Endodermal cell (in vitro differentiated cells): ENCODE data around the gene EXOC7. TPM values are rescaled to one million over a fixed set of nuclear protein-coding genes. Genes with fewer than 3 reads are reported as not detected.

Experiments
- DNase-seq: peaks from one replicate; pipeline ENCODE4 v3.0.0-alpha.2; 2017
- H3K27ac ChIP-seq: 2 replicates; pipeline ENCODE4 v1.5.1; 2013; ENCODE audit warnings: mild to moderate bottlenecking, low read depth, low read length, moderate library complexity
- H3K27me3 ChIP-seq: 2 replicates; pipeline ENCODE4 v1.6.1; 2013; ENCODE audit warnings: mild to moderate bottlenecking, low read length, moderate library complexity; ENCODE audit not compliant: insufficient read depth, control insufficient read depth, poor library complexity, severe bottlenecking
- H3K36me3 ChIP-seq: 2 replicates; pipeline ENCODE4 v1.7.0; 2013; ENCODE audit warnings: mild to moderate bottlenecking, low read length, moderate library complexity; ENCODE audit not compliant: control insufficient read depth, insufficient read depth
- H3K4me1 ChIP-seq: one replicate; pipeline ENCODE4 v1.7.0; 2013; ENCODE audit warnings: low read length; ENCODE audit not compliant: control insufficient read depth, insufficient read depth
- H3K4me3 ChIP-seq: 2 replicates; pipeline ENCODE4 v1.5.1; 2013; ENCODE audit warnings: mild to moderate bottlenecking, low read length, moderate library complexity
- H3K9ac ChIP-seq: 2 replicates; pipeline ENCODE4 v1.6.1; 2013; ENCODE audit warnings: mild to moderate bottlenecking, low read length, moderate library complexity; ENCODE audit not compliant: poor library complexity, severe bottlenecking; ENCODE audit errors: extremely low read depth
- H3K9me3 ChIP-seq: 2 replicates; pipeline ENCODE4 v1.6.1; 2013; ENCODE audit warnings: mild to moderate bottlenecking, low read length, moderate library complexity; ENCODE audit not compliant: control insufficient read depth
- H3K27ac Mint-ChIP-seq: 2 replicates; pipeline ENCODE4 v1.8.0; 2020; ENCODE audit warnings: mixed read lengths
- H3K27me3 Mint-ChIP-seq: 2 replicates; pipeline ENCODE4 v1.8.0; 2021; ENCODE audit warnings: mild to moderate bottlenecking, mixed read lengths; ENCODE audit not compliant: insufficient read depth
- H3K36me3 Mint-ChIP-seq: 2 replicates; pipeline ENCODE4 v1.8.0; 2020; ENCODE audit warnings: low read depth, mixed read lengths
- H3K4me1 Mint-ChIP-seq: 2 replicates; pipeline ENCODE4 v1.8.0; 2020; ENCODE audit warnings: mixed read lengths
- H3K4me3 Mint-ChIP-seq: 2 replicates; pipeline ENCODE4 v1.8.0; 2020; ENCODE audit warnings: mild to moderate bottlenecking, moderate library complexity, mixed read lengths
- H3K9me3 Mint-ChIP-seq: 2 replicates; pipeline ENCODE4 v1.8.0; 2020; ENCODE audit warnings: mild to moderate bottlenecking, mixed read lengths
- CTCF ChIP-seq: fragments of 200-600 bp; sonication (generic); conservative IDR thresholded peaks from 2 replicates; pipeline ENCODE4 v1.5.0; 2021; ENCODE audit warnings: antibody characterized with exemption, mild to moderate bottlenecking
- WGBS, 2 experiments: methylation state at CpG; one replicate each; pipeline versions ENCODE4 v1.1.5 to v1.1.7; 2013; ENCODE audit warnings: missing lambda C conversion rate in 2 of 2, mixed read lengths in 1 of 2; ENCODE audit not compliant: insufficient coverage in 1 of 2, insufficient read length in 1 of 2; 5-methylcytosine and 5-hydroxymethylcytosine counted together
- total RNA-seq, 2 donors: library from RNA; stranded (reverse); fragmentation: NEBNext Ultra II Directional in 1 of 2; extraction: Animal tissue kit (Norgen Biotek cat#: 25700) in 1 of 2; gene quantifications; 2 replicates in 1 of 2; 3 replicates in 1 of 2; pipeline ENCODE4 v1.2.1, GENCODE V29; 2021

EXOC7 gene
- total RNA-seq, 2 donors from 2014 or later: 159 to 187 TPM

DNA sequence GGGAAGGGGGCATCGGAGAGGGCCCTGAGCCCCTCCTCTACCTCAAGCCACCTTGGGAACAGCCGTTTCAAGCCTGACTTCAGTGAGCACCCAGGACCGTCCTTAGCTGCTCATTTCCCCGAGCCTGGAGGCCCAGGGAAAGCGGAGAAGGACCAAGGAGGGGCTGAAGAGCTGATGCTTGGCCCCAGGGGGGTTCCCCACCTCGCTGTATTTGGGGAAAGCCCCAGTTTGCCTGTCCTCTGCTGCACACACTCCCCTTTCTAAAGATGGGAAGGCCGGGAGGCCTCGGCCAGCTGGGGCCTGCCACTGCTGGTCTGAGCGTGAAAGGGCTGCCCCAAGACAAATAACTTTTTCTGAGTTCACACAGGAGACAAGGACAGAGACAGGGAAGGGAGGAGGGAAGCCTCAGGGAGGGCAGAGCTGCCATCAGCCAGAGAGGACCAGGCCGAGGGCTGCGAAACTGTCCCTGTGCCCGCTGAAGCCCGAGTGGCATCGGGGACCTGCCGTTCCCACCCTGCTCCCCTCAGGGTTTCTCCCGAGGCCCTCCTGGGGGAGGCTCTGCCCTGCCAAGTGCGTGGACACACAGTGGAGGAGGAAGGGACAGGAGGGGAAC is 13.0 kb downstream of the EXOC7 start:
- Histone ChIP-seq H3K9ac (no peak overlapping the region), H3K36me3 (peaks cover 83% of the 10 kb centered on the region), H3K27me3 (no peaks in the 10 kb centered on the region), H3K27ac (no peak overlapping the region), H3K4me3 (no peak overlapping the region), H3K4me1 (no peaks in the 10 kb centered on the region), H3K9me3 (no peaks in the 10 kb centered on the region)
- no peak for DNase-seq
- TF ChIP-seq CTCF: no peak
- Mint-ChIP-seq H3K9me3 (no peaks in the 10 kb centered on the region), H3K27me3 (no peaks in the 10 kb centered on the region), H3K4me3 (no peak overlapping the region), H3K27ac (no peak overlapping the region), H3K4me1 (no peaks in the 10 kb centered on the region), H3K36me3 (peaks cover 69% of the 10 kb centered on the region)
- WGBS, 2 experiments: 94 to 98% methylated on average over 9 to 17 of the region's 17 CpGs

GRCh38 chr17:76089680-76090516 is 13.7 kb downstream of the EXOC7 start:
- Histone ChIP-seq H3K4me3 (no peak overlapping the region), H3K36me3 (peaks cover 83% of the 10 kb centered on the region), H3K27me3 (no peaks in the 10 kb centered on the region), H3K27ac (no peak overlapping the region), H3K4me1 (no peaks in the 10 kb centered on the region), H3K9me3 (no peaks in the 10 kb centered on the region), H3K9ac (no peak overlapping the region)
- Mint-ChIP-seq H3K27me3 (no peaks in the 10 kb centered on the region), H3K4me3 (no peak overlapping the region), H3K27ac (no peak overlapping the region), H3K4me1 (no peaks in the 10 kb centered on the region), H3K36me3 (peaks cover 73% of the 10 kb centered on the region), H3K9me3 (no peaks in the 10 kb centered on the region)
- TF ChIP-seq CTCF: no peak
- no peak for DNase-seq
- WGBS, 2 experiments: 90 to 94% methylated on average over 23 to 32 of the region's 32 CpGs

DNA sequence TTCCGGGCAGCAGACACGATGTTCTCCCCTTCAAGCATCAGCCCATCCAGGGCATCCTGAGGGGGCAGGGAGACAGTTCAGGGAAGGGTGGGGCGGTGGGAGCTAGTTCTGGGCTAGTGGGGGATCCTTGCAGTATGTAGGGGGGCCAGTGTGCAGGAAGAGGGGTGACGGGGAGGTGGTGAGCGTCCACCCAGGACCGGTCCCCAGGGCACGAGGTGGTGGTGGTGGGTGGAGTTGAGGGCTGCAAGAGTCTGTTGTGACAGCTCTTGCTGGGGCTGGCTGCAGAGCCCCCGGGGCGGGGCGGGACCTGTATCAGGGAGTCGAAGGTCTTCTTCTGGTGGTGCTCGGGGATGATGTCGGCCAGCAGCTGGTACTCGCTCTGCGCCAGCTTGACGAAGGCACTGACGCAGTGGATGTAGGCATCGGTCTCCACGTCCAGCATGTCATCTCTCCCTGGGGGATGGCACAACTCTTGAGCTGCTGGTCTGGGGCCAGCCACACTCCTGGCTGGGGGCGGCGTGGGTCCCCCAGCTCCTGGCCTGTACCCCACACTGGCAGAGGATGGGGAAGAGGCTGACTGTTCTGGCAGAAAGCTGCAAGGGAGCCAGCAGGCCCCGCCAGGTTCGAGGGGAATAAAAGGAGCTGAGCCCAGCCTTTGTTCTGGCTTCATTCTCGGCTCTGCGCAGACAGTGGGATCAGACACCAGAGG is 14.6 kb downstream of the EXOC7 start:
- 95 to 100% methylated on average over 17 to 25 of the region's 25 CpGs for WGBS, 2 experiments
- Histone ChIP-seq H3K27ac (no peak overlapping the region), H3K4me1 (no peaks in the 10 kb centered on the region), H3K9ac (no peak overlapping the region), H3K36me3 (peaks cover 83% of the 10 kb centered on the region), H3K4me3 (no peak overlapping the region), H3K27me3 (no peaks in the 10 kb centered on the region), H3K9me3 (no peaks in the 10 kb centered on the region)
- no peaks in the 10 kb centered on the region for H3K9me3 Mint-ChIP-seq
- H3K36me3 Mint-ChIP-seq: peaks cover 73% of the 10 kb centered on the region
- no peak for DNase-seq
- TF ChIP-seq CTCF: no peak
- H3K4me1 Mint-ChIP-seq: no peaks in the 10 kb centered on the region
- no peaks in the 10 kb centered on the region for H3K27me3 Mint-ChIP-seq
- no peak overlapping the region for H3K4me3 Mint-ChIP-seq
- no peak overlapping the region for H3K27ac Mint-ChIP-seq
